ENCODE data around the gene GRP. TPM values are rescaled to one million over a fixed set of nuclear protein-coding genes. Genes with fewer than 3 reads are reported as not detected.

Gene GRP
- total and polyA plus RNA-seq, 10 of the 15 experiments (the other 5 are each of a cell fraction or from before 2014, with no cell fraction given): not detected

GRCh38 chr18:59207506-59207905 is 12.5 kb upstream of the GRP start:
- FAIRE-seq (no peak), ATAC-seq (no peak), DNase-seq (ENCODE audit: low read depth, low spot score) (no peak)
- Histone ChIP-seq H3K4me2 (ENCODE audit: control insufficient read depth, insufficient read depth) (no peak overlapping the region), H3K36me3 (ENCODE audit: control insufficient read depth in 2 of 2, insufficient read depth in 2 of 2, low read length in 1 of 2) (no peaks in the 10 kb centered on the region), H3K9ac (ENCODE audit: control insufficient read depth, insufficient read depth, low read length) (no peak overlapping the region), H2AFZ (ENCODE audit: control insufficient read depth, low read depth, low read length) (no peak overlapping the region), H3K9me3 (replicated peaks; ENCODE audit: control insufficient read depth, insufficient read depth, low read length) (no peaks in the 10 kb centered on the region), H3K4me1 (ENCODE audit: control insufficient read depth, insufficient read depth, low read length) (no peaks in the 10 kb centered on the region), H3K27ac (ENCODE audit: control insufficient read depth, insufficient read depth) (no peak overlapping the region), H4K20me1 (ENCODE audit: control insufficient read depth, insufficient read depth) (no peaks in the 10 kb centered on the region), H3K27me3 (replicated peaks in 1 of 2; ENCODE audit: control insufficient read depth in 2 of 2, insufficient read depth in 2 of 2, low read length in 1 of 2) (peaks cover 1 to 2% of the 10 kb centered on the region in 2 experiments; a peak in 3 of 4 replicates), H3K79me2 (ENCODE audit: control insufficient read depth, insufficient read depth, low read length) (no peaks in the 10 kb centered on the region), H3K4me3 (no peak overlapping the region)
- ChIA-PET POLR2A (no interaction called here), RAD21 (ENCODE audit: unreplicated experiment) (no interaction called here), SMC1A (ENCODE audit: uncharacterized antibody, unreplicated experiment) (interaction anchor here (0.7 kb wide), 1 partner anchor 42 kb away, joined by 4 read pairs; no protein-coding TSS in a partner anchor), CTCF (interaction anchor here (0.6 to 1.1 kb wide), 2 partner anchors 147 to 193 kb away, joined by 3 read pairs; no protein-coding TSS in a partner anchor)
- no peak for TF ChIP-seq IKZF1 (conservative IDR thresholded peaks at IDR 0.05)
- no peak for TF ChIP-seq CBX5 (IDR thresholded peaks at IDR 0.05; ENCODE audit: low read depth)
- TF ChIP-seq FOXK2 (IDR thresholded peaks at IDR 0.05): no peak
- TF ChIP-seq, protein P1, sequence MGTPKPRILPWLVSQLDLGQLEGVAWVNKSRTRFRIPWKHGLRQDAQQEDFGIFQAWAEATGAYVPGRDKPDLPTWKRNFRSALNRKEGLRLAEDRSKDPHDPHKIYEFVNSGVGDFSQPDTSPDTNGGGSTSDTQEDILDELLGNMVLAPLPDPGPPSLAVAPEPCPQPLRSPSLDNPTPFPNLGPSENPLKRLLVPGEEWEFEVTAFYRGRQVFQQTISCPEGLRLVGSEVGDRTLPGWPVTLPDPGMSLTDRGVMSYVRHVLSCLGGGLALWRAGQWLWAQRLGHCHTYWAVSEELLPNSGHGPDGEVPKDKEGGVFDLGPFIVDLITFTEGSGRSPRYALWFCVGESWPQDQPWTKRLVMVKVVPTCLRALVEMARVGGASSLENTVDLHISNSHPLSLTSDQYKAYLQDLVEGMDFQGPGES (IDR thresholded peaks at IDR 0.05): no peak
- no peak for TF ChIP-seq SPI1 (IDR thresholded peaks at IDR 0.05; ENCODE audit: borderline replicate concordance, insufficient read depth, low read depth, low read length)
- TF ChIP-seq SRF (IDR thresholded peaks at IDR 0.05; ENCODE audit: low read depth in 2 of 2, low read length in 2 of 2): no peak
- no peak for TF ChIP-seq RFX5 (IDR thresholded peaks at IDR 0.05; ENCODE audit: low read depth, low read length)
- TF ChIP-seq NFXL1 (IDR thresholded peaks at IDR 0.05; ENCODE audit: borderline replicate concordance): no peak
- TF ChIP-seq, protein P2, sequence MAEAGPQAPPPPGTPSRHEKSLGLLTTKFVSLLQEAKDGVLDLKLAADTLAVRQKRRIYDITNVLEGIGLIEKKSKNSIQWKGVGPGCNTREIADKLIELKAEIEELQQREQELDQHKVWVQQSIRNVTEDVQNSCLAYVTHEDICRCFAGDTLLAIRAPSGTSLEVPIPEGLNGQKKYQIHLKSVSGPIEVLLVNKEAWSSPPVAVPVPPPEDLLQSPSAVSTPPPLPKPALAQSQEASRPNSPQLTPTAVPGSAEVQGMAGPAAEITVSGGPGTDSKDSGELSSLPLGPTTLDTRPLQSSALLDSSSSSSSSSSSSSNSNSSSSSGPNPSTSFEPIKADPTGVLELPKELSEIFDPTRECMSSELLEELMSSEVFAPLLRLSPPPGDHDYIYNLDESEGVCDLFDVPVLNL (IDR thresholded peaks at IDR 0.05; ENCODE audit: low read depth, low read length): no peak
- TF ChIP-seq PML (IDR thresholded peaks at IDR 0.05; ENCODE audit: low read length): no peak
- TF ChIP-seq, protein P3, sequence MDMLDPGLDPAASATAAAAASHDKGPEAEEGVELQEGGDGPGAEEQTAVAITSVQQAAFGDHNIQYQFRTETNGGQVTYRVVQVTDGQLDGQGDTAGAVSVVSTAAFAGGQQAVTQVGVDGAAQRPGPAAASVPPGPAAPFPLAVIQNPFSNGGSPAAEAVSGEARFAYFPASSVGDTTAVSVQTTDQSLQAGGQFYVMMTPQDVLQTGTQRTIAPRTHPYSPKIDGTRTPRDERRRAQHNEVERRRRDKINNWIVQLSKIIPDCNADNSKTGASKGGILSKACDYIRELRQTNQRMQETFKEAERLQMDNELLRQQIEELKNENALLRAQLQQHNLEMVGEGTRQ (IDR thresholded peaks at IDR 0.05; ENCODE audit: borderline replicate concordance, low read depth, low read length): no peak
- no peak for TF ChIP-seq EP300 (IDR thresholded peaks at IDR 0.05; ENCODE audit: borderline replicate concordance in 1 of 2, control insufficient read depth in 1 of 2, low read depth in 2 of 2, low read length in 2 of 2)
- TF ChIP-seq, protein P4, sequence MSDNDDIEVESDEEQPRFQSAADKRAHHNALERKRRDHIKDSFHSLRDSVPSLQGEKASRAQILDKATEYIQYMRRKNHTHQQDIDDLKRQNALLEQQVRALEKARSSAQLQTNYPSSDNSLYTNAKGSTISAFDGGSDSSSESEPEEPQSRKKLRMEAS (IDR thresholded peaks at IDR 0.05; ENCODE audit: low read depth, low read length): no peak
- TF ChIP-seq SIN3A (IDR thresholded peaks at IDR 0.05; ENCODE audit: low read depth, low read length): no peak
- TF ChIP-seq NFYA (IDR thresholded peaks at IDR 0.05; ENCODE audit: borderline replicate concordance, low read depth, low read length): no peak
- no peak for TF ChIP-seq POLR2AphosphoS5 (IDR thresholded peaks at IDR 0.05; ENCODE audit: low read length)
- TF ChIP-seq ATF7 (IDR thresholded peaks at IDR 0.05; ENCODE audit: low read depth): no peak
- in situ Hi-C loops (cut with MboI): no loop called here
- whole genome bisulfite sequencing (ENCODE audit: insufficient coverage, insufficient replicate concordance, low lambda C conversion rate, missing lambda C conversion rate): 35% methylated on average over 6 of the region's 6 CpGs
- intact Hi-C loops (cut with micrococcal nuclease; ENCODE audit: unreplicated experiment): no loop called here
- no TSS peak for BruUV-seq (replicated peaks)
